ENCODE results near the gene FARSB.
"Not testable (repeated sequence)": the region's sequence is repeated elsewhere in the genome, so short reads cannot be mapped to it uniquely, and the experiment has no call there.

FARSB gene

GRCh38 chr2:222655787-222656525 lies at the start of gene FARSB:
Gene FARSB, minus strand, starts transcription at chr2:222656092. Its CDS starts 19 bp downstream, at chr2:222656073.
- peak; percentile 84 to 85 (median 84) for DNase-seq (ENCODE audit: low read depth in 4 of 4, low spot score in 1 of 4)

- no peak for DNase-seq (ENCODE audit: low read depth in 4 of 4, low spot score in 1 of 4)
These were observed 48.0 kb upstream of the FARSB start for GRCh38 chr2:222703886-222704285.

DNA sequence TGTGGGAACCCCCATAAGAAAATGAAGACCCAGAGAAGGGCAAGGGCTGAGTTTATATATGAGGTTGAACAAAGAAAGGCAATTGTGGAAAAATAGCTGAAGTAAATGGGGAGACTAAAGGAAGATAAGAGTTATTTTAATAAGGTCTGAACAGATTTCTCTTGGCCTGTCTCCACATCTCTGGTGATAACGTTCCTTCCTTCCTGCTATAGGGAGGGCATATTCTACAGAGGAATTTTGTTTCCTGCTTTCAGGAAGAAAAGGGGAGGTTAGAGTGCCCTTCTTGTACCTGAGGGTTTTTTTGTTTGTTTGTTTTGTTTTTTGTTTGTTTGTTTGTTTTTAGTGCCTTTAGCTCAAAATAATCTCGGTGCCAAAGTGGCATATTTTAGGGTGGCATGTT lies 47.2 kb upstream of the FARSB start:
- no peak for DNase-seq (ENCODE audit: low read depth in 4 of 4, low spot score in 1 of 4)

- no peak for DNase-seq (ENCODE audit: low read depth in 4 of 4, low spot score in 1 of 4)
These were observed 45.8 kb upstream of the FARSB start for GRCh38 chr2:222701721-222702131.

- DNase-seq (ENCODE audit: low read depth in 4 of 4, low spot score in 1 of 4), result no peak
These were observed 45.3 kb upstream of the FARSB start for GRCh38 chr2:222701233-222701632.

DNA sequence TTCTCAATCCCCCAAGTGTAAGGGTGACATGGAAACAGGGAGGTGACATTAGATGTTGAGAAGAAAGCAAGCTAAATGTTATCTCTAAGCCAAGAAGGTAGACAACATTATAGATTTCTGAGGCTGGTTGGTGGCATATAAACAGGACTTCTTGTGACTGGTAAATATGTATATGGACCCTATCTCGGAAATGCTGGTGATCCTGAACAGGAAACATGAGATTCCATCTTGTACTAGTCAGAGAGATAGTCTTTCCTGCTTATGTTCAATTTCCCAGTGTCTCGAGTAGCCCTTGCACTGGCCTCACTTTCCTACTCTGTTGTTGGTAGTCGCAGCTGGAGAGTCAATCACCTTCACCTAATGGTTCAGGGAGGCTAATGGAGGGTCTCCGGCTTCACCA lies 42.4 kb upstream of the FARSB start:
- DNase-seq (ENCODE audit: low read depth in 4 of 4, low spot score in 1 of 4), result no peak

DNA sequence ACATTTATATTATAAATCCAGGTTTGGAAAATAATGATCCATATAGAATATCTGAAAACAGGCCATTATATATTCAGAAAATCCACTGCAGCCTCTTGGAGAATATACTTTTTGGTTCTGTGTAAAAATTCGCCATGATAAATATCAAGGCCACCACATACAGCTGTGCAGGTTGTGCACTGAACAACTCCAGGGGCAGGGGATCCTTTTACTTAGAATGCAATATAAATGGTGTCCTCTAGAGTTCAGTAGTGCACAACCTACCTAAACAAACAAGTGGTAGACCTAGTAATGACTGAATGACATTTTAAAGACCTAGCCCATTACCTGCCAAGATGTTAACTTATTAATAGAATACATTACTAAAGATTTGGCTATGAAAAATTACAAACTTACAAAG lies 37.9 kb upstream of the FARSB start:
- DNase-seq (ENCODE audit: low read depth in 4 of 4, low spot score in 1 of 4), result no peak

DNA sequence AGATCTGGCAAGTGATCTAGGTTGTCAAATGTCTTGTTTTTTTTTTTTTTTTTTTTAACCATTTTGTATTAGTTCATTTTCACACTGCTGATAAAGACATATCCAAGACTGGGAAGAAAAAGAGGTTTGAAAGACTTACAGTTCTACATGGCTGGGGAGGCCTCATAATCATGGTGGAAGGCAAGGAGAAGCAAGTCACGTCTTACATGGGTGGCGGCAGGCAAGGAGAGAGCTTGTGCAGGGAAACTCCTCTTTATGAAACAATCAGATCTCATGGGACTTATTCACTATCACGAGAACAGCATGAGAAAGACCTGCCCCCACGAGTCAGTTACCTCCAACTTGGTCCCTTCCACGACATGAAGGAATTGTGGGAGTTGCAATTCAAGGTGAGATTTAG lies 37.5 kb upstream of the FARSB start:
- DNase-seq (ENCODE audit: low read depth in 4 of 4, low spot score in 1 of 4), result not testable (repeated sequence)

DNA sequence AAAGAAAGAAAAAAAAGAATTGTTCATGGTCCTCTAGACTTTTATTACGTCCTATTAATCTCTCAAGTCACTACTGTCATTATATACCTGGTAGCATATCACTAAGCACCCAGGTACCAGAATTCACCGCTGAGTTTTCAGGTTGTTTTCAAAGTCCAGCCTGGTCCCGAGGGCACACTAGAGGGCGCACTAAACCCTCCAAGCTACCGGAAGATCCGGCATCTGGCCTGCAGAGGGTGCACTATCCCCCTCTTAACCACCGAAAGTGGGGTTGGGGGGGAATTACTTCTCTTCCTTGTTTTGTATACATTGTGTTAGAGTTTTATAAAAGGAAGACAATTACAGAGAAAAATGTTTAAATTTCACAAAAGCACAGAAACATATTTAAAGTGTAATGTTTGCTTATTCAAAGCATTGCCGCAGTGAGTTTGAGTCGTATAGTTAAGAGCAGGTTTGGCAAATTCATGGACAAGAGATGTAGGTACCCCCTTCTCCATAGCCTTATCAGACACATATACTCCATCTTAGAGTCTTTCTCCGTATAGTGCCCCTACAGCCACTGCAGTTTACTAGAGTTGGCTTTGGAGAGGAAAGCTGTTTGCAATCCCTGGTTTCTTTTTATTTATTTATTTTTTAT lies 34.8 kb upstream of the FARSB start:
- peak; percentile 39 to 52 (median 46) for DNase-seq (ENCODE audit: low read depth in 4 of 4, low spot score in 1 of 4)

GRCh38 chr2:222689322-222689721 lies 33.4 kb upstream of the FARSB start:
- no peak for DNase-seq (ENCODE audit: low read depth in 4 of 4, low spot score in 1 of 4)

GRCh38 chr2:222688917-222689316 lies 33.0 kb upstream of the FARSB start:
- DNase-seq (ENCODE audit: low read depth in 4 of 4, low spot score in 1 of 4), result no peak

DNA sequence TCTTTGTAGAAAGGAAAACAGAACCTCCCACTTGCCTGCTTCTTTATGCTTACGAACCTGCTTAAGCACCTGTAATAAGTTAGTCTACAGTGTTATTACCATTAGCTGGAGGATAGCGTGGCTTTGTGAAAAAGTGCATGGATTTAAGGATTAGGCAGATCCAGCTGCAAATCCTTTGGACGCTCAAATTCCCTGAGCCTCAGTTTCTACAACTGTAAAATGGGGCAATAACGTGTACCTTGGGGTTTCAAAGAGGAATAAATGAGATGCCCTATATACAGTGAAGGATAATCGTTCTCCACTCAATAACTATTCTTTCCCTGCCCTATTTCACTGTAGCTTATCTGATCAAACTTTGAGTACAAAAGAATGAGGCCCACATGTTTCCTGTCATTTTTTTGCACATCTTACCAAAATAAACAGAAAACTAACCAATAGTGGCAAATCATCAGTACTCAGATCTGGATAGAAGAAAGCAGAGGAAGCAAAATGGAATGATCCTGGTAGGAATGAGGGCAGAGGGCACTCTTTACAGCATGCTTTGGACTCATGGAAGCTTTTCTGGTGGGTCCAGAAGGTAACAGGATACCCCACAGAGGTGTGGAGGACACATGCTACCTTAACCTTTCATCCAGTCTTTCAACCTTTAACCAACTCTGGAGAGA lies 30.3 kb upstream of the FARSB start:
- no peak for DNase-seq (ENCODE audit: low read depth in 4 of 4, low spot score in 1 of 4)

- DNase-seq (ENCODE audit: low read depth in 4 of 4, low spot score in 1 of 4), result no peak
These were observed 27.9 kb upstream of the FARSB start for GRCh38 chr2:222683805-222684204.

DNA sequence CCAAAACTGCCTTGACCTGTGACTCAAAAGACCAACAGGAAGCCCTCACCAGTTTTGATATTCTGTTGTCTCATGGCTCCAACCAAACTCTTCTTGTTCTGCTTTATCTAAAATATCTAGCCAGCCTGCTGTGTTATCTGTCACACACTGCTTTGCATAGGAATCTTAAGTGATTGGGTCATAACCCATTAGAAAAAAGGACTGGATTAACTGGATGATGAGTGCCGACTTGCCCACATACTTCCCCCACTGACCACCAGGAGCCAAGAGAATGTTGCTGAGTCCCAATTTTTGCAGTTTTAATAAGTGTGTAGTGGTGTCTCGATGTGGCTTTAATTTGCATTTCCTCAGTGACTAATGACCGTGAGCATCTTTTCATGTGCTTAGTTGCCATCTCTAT lies 22.1 kb upstream of the FARSB start:
- DNase-seq (ENCODE audit: low read depth in 4 of 4, low spot score in 1 of 4), result no peak

DNA sequence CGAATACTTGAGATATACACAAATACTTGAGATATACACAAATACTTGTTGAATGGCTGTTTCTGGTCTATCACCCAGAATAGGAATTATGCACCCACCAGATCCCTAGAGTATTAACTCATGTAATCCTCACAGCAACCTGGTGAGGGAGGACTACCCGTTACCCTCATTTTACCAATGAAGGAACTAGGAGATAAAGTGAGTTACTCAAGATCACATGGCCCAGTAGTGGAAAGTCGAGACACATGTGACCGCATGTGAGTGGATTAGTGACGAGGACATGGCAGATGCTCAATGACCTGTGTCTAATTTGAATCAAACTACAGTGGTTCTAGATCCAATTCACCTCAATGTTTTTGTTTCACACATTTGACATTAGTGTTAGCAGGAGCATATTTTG lies 18.0 kb upstream of the FARSB start:
- no peak for DNase-seq (ENCODE audit: low read depth in 4 of 4, low spot score in 1 of 4)

GRCh38 chr2:222673273-222673672 lies 17.4 kb upstream of the FARSB start:
- no peak for DNase-seq (ENCODE audit: low read depth in 4 of 4, low spot score in 1 of 4)

DNA sequence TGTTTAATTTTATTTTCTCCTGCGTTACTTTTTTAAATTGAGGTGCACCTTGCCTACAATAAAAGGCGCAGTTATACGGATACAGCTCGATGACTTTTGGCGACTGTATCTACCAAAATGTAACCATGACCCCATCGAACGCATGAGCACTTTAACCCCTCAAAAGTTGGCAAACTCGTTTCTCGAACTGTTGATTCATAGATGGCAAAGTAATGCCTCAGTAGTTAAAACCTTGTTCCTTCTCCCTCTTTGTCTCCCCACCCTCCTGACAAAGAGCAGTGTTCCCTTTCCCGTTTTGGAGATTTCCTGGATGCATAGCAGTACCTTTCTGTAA lies 16.1 kb upstream of the FARSB start:
- no peak for DNase-seq (ENCODE audit: low read depth in 4 of 4, low spot score in 1 of 4)

DNA sequence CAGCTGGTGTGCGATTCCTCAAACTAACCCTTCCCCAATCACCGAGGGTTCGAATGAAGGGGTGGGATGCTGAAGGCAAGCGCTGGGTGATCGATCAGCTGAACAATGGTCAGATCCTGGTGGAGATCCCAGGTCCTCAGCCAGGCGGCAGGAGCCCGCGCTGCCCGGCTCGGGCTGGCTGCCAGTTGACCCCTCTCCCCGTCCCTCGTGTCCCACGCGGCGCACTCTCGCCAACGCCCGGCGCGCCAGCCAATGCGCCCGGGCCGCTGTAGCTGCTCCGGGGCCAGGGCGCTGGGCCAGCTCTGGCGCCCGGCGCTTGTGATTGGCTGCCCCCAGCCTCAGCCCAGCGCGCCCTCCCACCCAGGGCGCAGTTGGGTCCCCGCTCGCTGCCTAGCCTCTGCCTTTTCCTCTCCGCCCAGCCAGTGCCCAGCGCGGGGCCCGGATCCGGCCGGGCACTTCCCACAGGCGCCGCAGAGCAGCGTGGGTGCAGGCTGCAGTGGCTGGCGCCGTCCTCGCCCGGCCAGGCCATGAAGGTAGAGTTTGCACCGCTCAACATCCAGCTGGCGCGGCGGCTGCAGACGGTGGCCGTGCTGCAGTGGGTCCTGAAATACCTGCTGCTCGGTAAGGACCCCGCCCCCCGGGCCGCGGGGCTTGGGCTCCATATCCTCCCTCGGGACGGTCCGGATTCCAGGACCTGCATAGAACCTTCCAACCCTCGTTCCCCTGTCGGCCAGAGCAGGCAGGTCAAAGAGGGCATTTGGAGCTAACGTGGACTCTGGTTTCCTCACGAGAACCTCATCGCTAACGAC lies 15.6 kb upstream of the FARSB start, which contains the start of gene MOGAT1:
MOGAT1 (plus strand) TSS at position 400 of the 809 bp plus-strand sequence; CDS start at position 528, 128 bp downstream.
- no peak for DNase-seq (ENCODE audit: low read depth in 4 of 4, low spot score in 1 of 4)

DNA sequence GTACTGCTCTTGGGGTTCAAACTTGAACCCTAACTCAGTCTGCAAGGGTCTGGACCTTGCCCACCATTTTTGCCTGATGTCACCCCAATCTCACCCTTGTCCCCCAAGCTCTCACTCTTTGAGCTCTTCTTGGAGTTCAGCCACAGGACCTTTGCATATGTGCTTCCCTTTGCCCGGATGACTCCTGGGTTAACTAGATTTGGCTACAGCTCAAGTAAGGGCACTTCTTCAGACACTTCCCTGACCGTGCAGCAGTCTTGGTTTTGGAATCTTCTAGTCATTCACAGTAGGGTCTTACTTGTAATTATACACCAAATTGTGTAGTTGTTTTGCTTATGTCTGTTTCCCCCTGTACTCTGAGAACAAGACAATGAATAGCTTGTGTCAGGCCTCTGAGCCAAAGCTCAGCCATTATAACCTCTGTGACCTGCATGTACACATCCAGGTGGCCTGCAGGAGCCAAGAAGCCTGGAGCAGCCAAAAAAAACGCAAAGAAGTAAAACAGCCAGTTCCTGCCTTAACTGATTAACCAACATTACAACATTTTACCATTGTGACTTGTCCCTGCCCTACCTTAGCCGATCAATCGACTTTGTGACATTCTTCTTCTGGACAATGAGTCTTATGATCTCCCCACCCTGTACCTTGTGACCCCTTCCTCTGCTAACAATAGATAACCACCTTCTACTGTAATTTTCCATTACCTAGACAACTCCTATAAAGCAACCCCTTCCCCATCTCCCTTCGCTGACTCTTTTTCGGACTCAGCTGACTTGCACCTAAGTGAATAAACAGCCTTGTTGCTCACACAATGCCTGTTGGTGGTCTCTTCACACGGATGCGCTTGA lies 14.5 kb upstream of the FARSB start:
- DNase-seq (ENCODE audit: low read depth in 4 of 4, low spot score in 1 of 4), result no peak

DNA sequence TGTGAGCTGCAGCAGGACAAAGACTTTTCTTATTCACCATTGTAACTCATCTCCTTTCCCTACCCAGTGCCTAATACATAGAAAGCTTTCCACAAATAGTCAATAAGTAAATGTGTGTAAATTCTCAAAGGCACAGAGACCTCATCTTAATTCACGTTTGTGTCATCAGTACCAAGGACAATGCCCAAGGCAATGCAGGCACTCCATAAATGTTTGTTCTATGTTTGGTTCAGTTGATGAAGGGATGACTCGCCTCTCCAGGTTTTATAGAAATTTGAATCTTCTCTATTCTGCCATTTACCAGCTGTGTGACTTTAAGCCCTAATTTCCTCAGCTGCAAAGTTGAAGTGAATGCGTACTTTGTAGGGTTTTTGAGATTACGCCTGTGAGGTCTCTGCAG lies 13.5 kb upstream of the FARSB start:
- no peak for DNase-seq (ENCODE audit: low read depth in 4 of 4, low spot score in 1 of 4)
